MM.1S (cell line): Measurements from ENCODE around the gene ITGA4.

Source experiments
- DNase-seq: peaks from one replicate; pipeline ENCODE4 v3.0.0-alpha.2; 2015
- H2AFZ ChIP-seq: fragments of 300-600 bp; sonication (generic); 2 replicates; pipeline ENCODE4 v1.6.0; 2016; ENCODE audit warnings: antibody characterized with exemption, low read length
- H3F3A ChIP-seq: fragments of 300-600 bp; sonication (generic); 2 replicates; pipeline ENCODE4 v1.6.1; 2016; ENCODE audit warnings: mild to moderate bottlenecking, antibody characterized with exemption, low read length, moderate library complexity, mixed read lengths; ENCODE audit not compliant: insufficient read depth
- H3K27ac ChIP-seq: fragments of 300-600 bp; sonication (generic); 2 replicates; pipeline ENCODE4 v1.5.1; 2016; ENCODE audit warnings: mild to moderate bottlenecking, low read length
- H3K27me3 ChIP-seq: fragments of 300-600 bp; sonication (generic); replicated peaks from 2 replicates; pipeline ENCODE4 v1.6.0; 2016; ENCODE audit warnings: low read length; ENCODE audit not compliant: insufficient read depth
- H3K36me3 ChIP-seq: fragments of 300-600 bp; sonication (generic); replicated peaks from 2 replicates; pipeline ENCODE4 v1.6.1; 2016; ENCODE audit warnings: mild to moderate bottlenecking, low read length, mixed read lengths; ENCODE audit not compliant: insufficient read depth
- H3K4me1 ChIP-seq: fragments of 300-600 bp; sonication (generic); 2 replicates; pipeline ENCODE4 v1.6.1; 2016; ENCODE audit warnings: low read length, mixed read lengths
- H3K4me2 ChIP-seq: fragments of 300-600 bp; sonication (generic); 2 replicates; pipeline ENCODE4 v1.6.0; 2016; ENCODE audit warnings: low read depth, low read length
- H3K4me3 ChIP-seq: fragments of 300-600 bp; sonication (generic); 2 replicates; pipeline ENCODE4 v1.5.1; 2016; ENCODE audit warnings: low read length, mixed read lengths
- H3K79me2 ChIP-seq: fragments of 300-600 bp; sonication (generic); 2 replicates; pipeline ENCODE4 v1.6.1; 2016; ENCODE audit warnings: mixed run types, low read length, mixed read lengths
- H3K9ac ChIP-seq: fragments of 300-600 bp; sonication (generic); 2 replicates; pipeline ENCODE4 v1.6.1; 2016; ENCODE audit warnings: low read length, mixed read lengths
- H3K9me2 ChIP-seq: fragments of 300-600 bp; sonication (generic); replicated peaks from 2 replicates; pipeline ENCODE4 v1.6.1; 2016; ENCODE audit warnings: mild to moderate bottlenecking, low read length, mixed read lengths; ENCODE audit not compliant: insufficient read depth
- H3K9me3 ChIP-seq: fragments of 300-600 bp; sonication (generic); replicated peaks from 2 replicates; pipeline ENCODE4 v1.6.1; 2016; ENCODE audit warnings: mild to moderate bottlenecking, low read length, mixed read lengths; ENCODE audit not compliant: insufficient read depth
- H4K20me1 ChIP-seq: fragments of 300-600 bp; sonication (generic); 2 replicates; pipeline ENCODE4 v1.6.1; 2016; ENCODE audit warnings: mild to moderate bottlenecking, low read length, moderate library complexity, mixed read lengths; ENCODE audit not compliant: insufficient read depth
- EZH2 ChIP-seq: fragments of 300-600 bp; sonication (generic); optimal IDR thresholded peaks from 2 replicates; pipeline ENCODE3; 2017; ENCODE audit warnings: low read depth, mild to moderate bottlenecking, antibody characterized with exemption, low read length, mixed read lengths
- EZH2phosphoT487 ChIP-seq: fragments of 300-600 bp; sonication (generic); IDR thresholded peaks from 2 replicates; pipeline ENCODE4 v1.6.1; 2018; ENCODE audit warnings: antibody characterized with exemption, low read length
- TF ChIP-seq, protein P1 (sequence below): fragments of 300-600 bp; sonication (generic); IDR thresholded peaks from 2 replicates; pipeline ENCODE4 v1.5.1; 2016; ENCODE audit warnings: antibody characterized with exemption, low read length, mixed read lengths

Gene ITGA4

DNA sequence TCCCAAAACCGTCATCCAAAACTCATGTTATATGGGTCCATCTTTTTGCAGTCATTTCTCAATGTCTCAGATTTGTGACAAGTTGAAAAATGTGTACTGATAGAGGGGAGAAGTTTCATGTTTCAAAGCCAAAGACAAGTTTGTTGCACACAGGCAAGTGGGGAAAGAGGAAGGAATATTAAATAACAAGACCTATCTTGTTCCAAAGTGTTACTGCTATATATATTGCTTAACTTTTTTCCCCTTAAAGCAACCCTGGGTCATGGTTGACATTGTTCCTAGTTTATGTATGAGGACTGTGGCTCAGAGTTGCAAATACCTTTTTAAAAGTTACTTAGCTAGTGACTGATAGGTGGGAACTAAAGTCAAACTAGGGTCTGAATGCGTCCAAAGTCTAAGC is 1.7 kb downstream of the ITGA4 start:
- Histone ChIP-seq H4K20me1 (no peaks in the 10 kb centered on the region), H3K27me3 (no peaks in the 10 kb centered on the region), H3K4me3 (peak overlapping the region; percentile 89), H3F3A (peaks cover 14% of the 10 kb centered on the region), H3K4me2 (peak overlapping the region; percentile 84), H3K9me2 (no peaks in the 10 kb centered on the region), H2AFZ (no peak overlapping the region), H3K79me2 (peaks cover 66% of the 10 kb centered on the region), H3K4me1 (peaks cover 44% of the 10 kb centered on the region), H3K9ac (peak overlapping the region; percentile 90), H3K9me3 (no peaks in the 10 kb centered on the region), H3K36me3 (no peaks in the 10 kb centered on the region), H3K27ac (peak overlapping the region; percentile 93; the same call in 1 of the 2 replicates)
- DNase-seq: no peak
- TF ChIP-seq, protein P1, sequence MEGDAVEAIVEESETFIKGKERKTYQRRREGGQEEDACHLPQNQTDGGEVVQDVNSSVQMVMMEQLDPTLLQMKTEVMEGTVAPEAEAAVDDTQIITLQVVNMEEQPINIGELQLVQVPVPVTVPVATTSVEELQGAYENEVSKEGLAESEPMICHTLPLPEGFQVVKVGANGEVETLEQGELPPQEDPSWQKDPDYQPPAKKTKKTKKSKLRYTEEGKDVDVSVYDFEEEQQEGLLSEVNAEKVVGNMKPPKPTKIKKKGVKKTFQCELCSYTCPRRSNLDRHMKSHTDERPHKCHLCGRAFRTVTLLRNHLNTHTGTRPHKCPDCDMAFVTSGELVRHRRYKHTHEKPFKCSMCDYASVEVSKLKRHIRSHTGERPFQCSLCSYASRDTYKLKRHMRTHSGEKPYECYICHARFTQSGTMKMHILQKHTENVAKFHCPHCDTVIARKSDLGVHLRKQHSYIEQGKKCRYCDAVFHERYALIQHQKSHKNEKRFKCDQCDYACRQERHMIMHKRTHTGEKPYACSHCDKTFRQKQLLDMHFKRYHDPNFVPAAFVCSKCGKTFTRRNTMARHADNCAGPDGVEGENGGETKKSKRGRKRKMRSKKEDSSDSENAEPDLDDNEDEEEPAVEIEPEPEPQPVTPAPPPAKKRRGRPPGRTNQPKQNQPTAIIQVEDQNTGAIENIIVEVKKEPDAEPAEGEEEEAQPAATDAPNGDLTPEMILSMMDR: no peak
- TF ChIP-seq EZH2phosphoT487 (no peak), EZH2 (no peak)

DNA sequence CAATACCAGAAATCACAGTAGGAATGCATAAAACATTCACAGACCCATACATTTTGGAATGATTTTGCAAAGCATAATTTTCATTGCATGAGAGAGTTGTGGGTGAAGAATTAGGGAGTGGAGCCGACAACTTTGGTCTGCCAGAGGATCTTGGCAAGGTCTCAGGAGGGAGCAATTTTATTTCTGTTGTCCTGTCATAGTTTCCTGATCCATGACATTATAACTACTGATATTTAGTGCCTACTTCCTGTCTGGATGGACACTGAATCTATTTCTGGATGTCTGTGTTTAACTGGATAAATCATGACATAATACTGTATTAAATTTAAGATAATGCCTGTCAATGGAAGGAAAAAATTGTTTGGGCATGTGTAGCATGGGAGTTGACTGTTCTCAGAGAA is 2.4 kb downstream of the ITGA4 start:
- Histone ChIP-seq H3K9me3 (no peaks in the 10 kb centered on the region), H3K27me3 (no peaks in the 10 kb centered on the region), H3K27ac (no peak overlapping the region; the same call in 1 of the 2 replicates), H3K9ac (peak overlapping the region; percentile 90; the same call in 1 of the 2 replicates), H3K79me2 (peaks cover 73% of the 10 kb centered on the region), H3K36me3 (no peaks in the 10 kb centered on the region), H3K4me3 (peak overlapping the region; percentile 89), H4K20me1 (no peaks in the 10 kb centered on the region), H3K4me1 (peaks cover 44% of the 10 kb centered on the region), H3K9me2 (no peaks in the 10 kb centered on the region), H3K4me2 (peak overlapping the region; percentile 84), H3F3A (peaks cover 14% of the 10 kb centered on the region), H2AFZ (no peak overlapping the region)
- TF ChIP-seq EZH2phosphoT487: no peak
- TF ChIP-seq, protein P1: no peak
- TF ChIP-seq EZH2: no peak
- no peak for DNase-seq

DNA sequence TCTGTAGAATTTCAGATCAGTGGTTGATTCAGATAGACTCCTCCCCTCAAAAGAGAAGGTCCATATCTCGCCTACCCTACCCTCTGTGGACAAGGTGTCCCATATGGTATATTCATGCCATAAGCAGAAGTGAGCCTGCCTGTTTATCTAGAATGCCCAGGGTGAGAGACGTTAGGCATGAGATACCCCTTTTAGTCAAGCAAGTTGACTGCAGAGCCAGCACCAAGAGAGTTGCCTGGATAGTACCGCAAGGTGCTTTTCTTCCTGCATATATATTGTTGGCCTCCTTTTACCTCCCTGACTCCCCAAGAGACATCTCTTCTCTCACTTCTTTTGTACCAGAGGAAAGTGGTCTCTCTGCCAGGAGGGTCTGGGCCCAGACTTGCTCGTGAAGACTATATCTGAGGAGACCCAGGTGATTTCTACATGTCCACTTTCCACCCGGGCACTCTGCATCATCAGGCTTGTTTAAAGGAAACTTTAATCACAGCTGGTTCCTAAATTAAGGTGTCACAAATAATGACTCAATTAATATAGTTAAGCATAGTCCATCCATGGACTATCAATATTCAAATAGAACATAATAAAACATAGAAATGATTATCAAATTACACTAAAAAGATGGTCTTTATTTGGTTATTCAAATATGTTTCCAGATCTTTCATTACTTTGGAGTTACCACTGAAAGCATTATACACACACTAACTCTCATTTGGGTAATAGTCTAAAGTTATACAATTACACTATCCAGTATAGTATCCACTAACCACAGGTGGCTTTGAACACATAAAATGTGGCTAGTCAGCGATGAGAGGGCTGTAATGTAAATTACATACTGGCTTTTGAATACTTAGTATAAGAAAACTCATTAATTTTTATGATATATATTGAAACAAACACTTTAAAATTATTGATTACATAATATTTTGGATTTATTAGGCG is 4.1 kb downstream of the ITGA4 start:
- no peaks in the 10 kb centered on the region for H3K9me3 ChIP-seq
- H4K20me1 ChIP-seq: no peaks in the 10 kb centered on the region
- no peaks in the 10 kb centered on the region for H3K9me2 ChIP-seq
- H3K36me3 ChIP-seq: no peaks in the 10 kb centered on the region
- H3K79me2 ChIP-seq: peaks cover 90% of the 10 kb centered on the region
- H2AFZ ChIP-seq: no peak overlapping the region
- no peak for TF ChIP-seq EZH2phosphoT487
- no peak for TF ChIP-seq EZH2
- TF ChIP-seq, protein P1: no peak
- H3K27ac ChIP-seq: no peak overlapping the region
- H3K27me3 ChIP-seq: no peaks in the 10 kb centered on the region
- DNase-seq: no peak
- peak overlapping the region; percentile 84 for H3K4me2 ChIP-seq
- H3F3A ChIP-seq: peaks cover 10% of the 10 kb centered on the region
- H3K9ac ChIP-seq: no peak overlapping the region
- no peak overlapping the region for H3K4me3 ChIP-seq
- H3K4me1 ChIP-seq: peaks cover 36% of the 10 kb centered on the region
